K562 (cell line): ENCODE data around the gene ADAMTS1. TPM values are rescaled to one million over a fixed set of nuclear protein-coding genes. Genes with fewer than 3 reads are reported as not detected.

Source experiments
- ATAC-seq: fragments of 200-7000 bp; cut with Tn5 transposase; 3 replicates; pipeline ENCODE4 v1.9.1; 2020; ENCODE audit warnings: moderate library complexity
- BruUV-seq: library from RNA; stranded (reverse); fragments of 400-500 nt; replicated peaks from 2 replicates; lab custom pipeline; 2021; lab: Mats Ljungman, UMichigan
- CTCF ChIA-PET: fragments of 300-600 bp; formaldehyde crosslinking; extraction: SDS; loops from one replicate; lab custom pipeline; 2021; ENCODE audit warnings: low intra/inter-chr PET ratio; lab: Yijun Ruan, JAX
- POLR2A ChIA-PET: fragments of 300-600, 350-650 bp; sonication (Branson Sonifier 250); formaldehyde crosslinking; extraction: SDS; loops from one replicate; lab custom pipeline; 2021; ENCODE audit warnings: antibody characterized with exemption, inconsistent platforms; lab: Yijun Ruan, JAX
- DNase-seq, 4 experiments: peaks; one replicate each; pipeline versions ENCODE4 v3.0.0 to v3.0.0-alpha.2; 2011 to 2018; ENCODE audit warnings: low spot score in 3 of 4, mixed read lengths in 3 of 4; ENCODE audit errors: extremely low read depth in 1 of 4
- FAIRE-seq: peaks from 2 replicates; lab custom pipeline; 2011; peaks lifted over from hg19 to GRCh38; lab: Jason Lieb, UNC
- H2AFZ ChIP-seq: 2 replicates; pipeline ENCODE4 v1.6.0; 2011; ENCODE audit warnings: low read depth, low read length, control low read depth, inconsistent platforms
- H3K27ac ChIP-seq: fragments of 200-600 bp; 3 replicates; pipeline ENCODE4 v1.8.0; 2011; ENCODE audit warnings: low read depth, mild to moderate bottlenecking, control low read depth, inconsistent platforms, low read length, moderate library complexity, mixed read lengths; ENCODE audit errors: extremely low read depth
- H3K27me3 ChIP-seq, 2 experiments: fragments of 300-600 bp in 1 of 2; 2 replicates in 1 of 2; 3 replicates in 1 of 2; pipeline versions ENCODE4 v1.6.0 to v1.8.0; 2011; ENCODE audit warnings: inconsistent platforms in 2 of 2, low read length in 2 of 2, mild to moderate bottlenecking in 1 of 2, mixed read lengths in 1 of 2, moderate library complexity in 1 of 2; ENCODE audit not compliant: control insufficient read depth in 2 of 2, insufficient read depth in 2 of 2
- H3K36me3 ChIP-seq: fragments of 300-600 bp; 3 replicates; pipeline ENCODE4 v1.8.0; 2011; ENCODE audit warnings: mild to moderate bottlenecking, low read length, inconsistent platforms; ENCODE audit not compliant: control insufficient read depth, insufficient read depth
- H3K4me1 ChIP-seq, 2 experiments: fragments of 200-600 bp in 1 of 2; replicated peaks in 1 of 2; 2 replicates in 1 of 2; 3 replicates in 1 of 2; pipeline versions ENCODE4 v1.5.1 to v1.8.0; 2011; ENCODE audit warnings: inconsistent platforms in 2 of 2, low read length in 2 of 2, mild to moderate bottlenecking in 1 of 2, mixed read lengths in 1 of 2, moderate library complexity in 1 of 2; ENCODE audit not compliant: control insufficient read depth in 2 of 2, insufficient read depth in 2 of 2
- H3K4me2 ChIP-seq: 2 replicates; pipeline ENCODE4 v1.6.1; 2011; ENCODE audit warnings: low read length, control low read depth, inconsistent platforms, mixed read lengths; ENCODE audit not compliant: insufficient read depth
- H3K4me3 ChIP-seq: fragments of 200-600 bp; sonication (generic), shearing (Covaris generic); 2 replicates; pipeline ENCODE4 v1.5.1; 2016; ENCODE audit warnings: control low read depth, inconsistent platforms
- H3K79me2 ChIP-seq: fragments of 200-600 bp; 3 replicates; pipeline ENCODE4 v1.8.0; 2011; ENCODE audit warnings: low read length, inconsistent platforms; ENCODE audit not compliant: control insufficient read depth, insufficient read depth
- H3K9ac ChIP-seq, 2 experiments: 2 replicates each; pipeline versions ENCODE4 v1.6.0 to v1.6.1; 2011; ENCODE audit warnings: low read depth in 2 of 2, low read length in 2 of 2, control low read depth in 1 of 2, inconsistent platforms in 1 of 2, mild to moderate bottlenecking in 1 of 2, mixed read lengths in 1 of 2; ENCODE audit not compliant: insufficient read depth in 1 of 2
- H3K9me1 ChIP-seq: one replicate; pipeline ENCODE4 v1.6.0; 2011; ENCODE audit warnings: inconsistent platforms, mild to moderate bottlenecking, low read length, moderate library complexity; ENCODE audit not compliant: control insufficient read depth, insufficient read depth
- H3K9me3 ChIP-seq: replicated peaks from 2 replicates; pipeline ENCODE4 v1.5.1; 2011; ENCODE audit warnings: low read depth, low read length, inconsistent platforms; ENCODE audit not compliant: control insufficient read depth, insufficient read depth
- H4K20me1 ChIP-seq: replicated peaks from 2 replicates; pipeline ENCODE4 v1.6.1; 2011; ENCODE audit warnings: low read length, inconsistent platforms, mixed read lengths; ENCODE audit not compliant: control insufficient read depth, insufficient read depth
- LARP7 ChIP-seq: fragments of 450-650 bp; IDR thresholded peaks from 2 replicates; pipeline ENCODE4 v1.6.1; 2016
- TRIM24 ChIP-seq, 2 experiments: fragments of 450-650 bp; IDR thresholded peaks; 2 replicates each; pipeline ENCODE4 v1.6.1; 2016
- ZNF263 ChIP-seq: sonication (generic); formaldehyde crosslinking; IDR thresholded peaks from 2 replicates; pipeline ENCODE4 v1.8.0; 2022; ENCODE audit warnings: mild to moderate bottlenecking, missing genetic modification reagents, borderline replicate concordance
- ZNF274 ChIP-seq: IDR thresholded peaks from 2 replicates; pipeline ENCODE4 v1.6.1; 2011; ENCODE audit warnings: low read depth, mild to moderate bottlenecking, low read length, moderate library complexity, borderline replicate concordance
- WGBS: fragments of 100-300 bp; shearing (Covaris generic); methylation state at CpG from one replicate; pipeline ENCODE4 v1.1.6; 2016; ENCODE audit warnings: low coverage, mixed read lengths; ENCODE audit not compliant: insufficient coverage; ENCODE audit errors: missing lambda C conversion rate; 5-methylcytosine and 5-hydroxymethylcytosine counted together
- in situ Hi-C: fragments of 300-500 bp; cut with MboI; formaldehyde crosslinking; loops from 4 replicates; pipeline ENCODE4 v1.15.0; 2018; ENCODE audit warnings: inconsistent platforms, mixed read lengths
- intact Hi-C: fragments of 100-400 bp; cut with micrococcal nuclease; formaldehyde crosslinking; loops from 2 replicates; pipeline ENCODE4 v1.14.2; 2022
- polyA plus RNA-seq, 8 experiments: library from polyadenylated mRNA; depleted of rRNA in 4 of 8; stranded (reverse) in 5 of 8; unstranded in 3 of 8; fragments of >200 nt; fragmentation: Nextera tagmentation in 2 of 8; fragmentation: Illumina TruSeq in 1 of 8; extraction: Ambion mirVana in 2 of 8; extraction: Trizol in 1 of 8; gene quantifications; 2 replicates each; pipeline versions ENCODE4 v1.2.1 to v1.2.3, GENCODE V29; 2011 to 2014; ENCODE audit warnings: inconsistent platforms in 1 of 8, missing spikeins in 1 of 8
- total RNA-seq, 7 experiments: library from RNA; depleted of rRNA in 6 of 7; stranded (reverse); fragments of >200 nt in 6 of 7; fragmentation: Illumina TruSeq in 2 of 7; extraction: Trizol in 2 of 7; gene quantifications; 2 replicates each; pipeline versions ENCODE4 v1.2.1 to v1.2.3, GENCODE V29; 2011 to 2021; ENCODE audit warnings: low replicate concordance in 1 of 7
- TF ChIP-seq, protein P1 (sequence below): fragments of 250-450 bp; sonication (Bioruptor Pico); IDR thresholded peaks from 2 replicates; pipeline ENCODE4 v1.4.0; 2020

ADAMTS1 gene
- total and polyA plus RNA-seq, 9 of the 15 experiments (the other 6 are each of a cell fraction or from before 2014, with no cell fraction given) = 0.01 to 0.58 TPM; not detected in 7

DNA sequence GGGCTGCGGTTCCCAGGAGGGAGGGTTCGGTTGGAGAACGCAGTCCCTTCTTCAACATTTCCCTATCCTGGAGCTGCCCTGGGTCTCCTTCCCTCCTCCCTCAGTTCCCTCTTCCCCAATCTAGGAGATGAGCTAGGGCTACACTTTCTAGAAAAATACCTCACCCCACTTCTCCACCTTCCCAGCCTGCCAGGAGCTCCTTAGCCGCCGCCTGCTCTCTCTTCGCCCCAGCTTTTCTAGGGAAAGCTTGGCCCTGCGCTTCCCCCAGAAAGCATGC is 488 bp upstream of the ADAMTS1 start:
- BruUV-seq = no TSS peak
- no peak overlapping the region for H3K4me2 ChIP-seq

More for the DNA sequence above, 488 bp upstream of the ADAMTS1 start:
- ChIA-PET CTCF (no interaction called here), POLR2A (interaction anchor here (0.9 kb wide), 1 partner anchor 1900 kb away, joined by 5 read pairs; no protein-coding TSS in a partner anchor)
- in situ Hi-C loops = loop anchor here (5.0 kb wide), 2 partner anchors 857 to 1902 kb away; no protein-coding TSS in a partner anchor
- no peak overlapping the region for H3K4me3 ChIP-seq
- H3K4me1 ChIP-seq = no peaks in the 10 kb centered on the region; a peak in 1 of 5 replicates
- no peaks in the 10 kb centered on the region for H4K20me1 ChIP-seq
- H3K36me3 ChIP-seq = no peaks in the 10 kb centered on the region
- no peak for DNase-seq
- no peaks in the 10 kb centered on the region for H3K79me2 ChIP-seq
- ATAC-seq = no peak
- TF ChIP-seq LARP7 (no peak), TRIM24 (IDR thresholded peaks at IDR 0.05) (no peak), ZNF274 (no peak), ZNF263 (CRISPR knock-in tag) (no peak)
- TF ChIP-seq, protein P1, sequence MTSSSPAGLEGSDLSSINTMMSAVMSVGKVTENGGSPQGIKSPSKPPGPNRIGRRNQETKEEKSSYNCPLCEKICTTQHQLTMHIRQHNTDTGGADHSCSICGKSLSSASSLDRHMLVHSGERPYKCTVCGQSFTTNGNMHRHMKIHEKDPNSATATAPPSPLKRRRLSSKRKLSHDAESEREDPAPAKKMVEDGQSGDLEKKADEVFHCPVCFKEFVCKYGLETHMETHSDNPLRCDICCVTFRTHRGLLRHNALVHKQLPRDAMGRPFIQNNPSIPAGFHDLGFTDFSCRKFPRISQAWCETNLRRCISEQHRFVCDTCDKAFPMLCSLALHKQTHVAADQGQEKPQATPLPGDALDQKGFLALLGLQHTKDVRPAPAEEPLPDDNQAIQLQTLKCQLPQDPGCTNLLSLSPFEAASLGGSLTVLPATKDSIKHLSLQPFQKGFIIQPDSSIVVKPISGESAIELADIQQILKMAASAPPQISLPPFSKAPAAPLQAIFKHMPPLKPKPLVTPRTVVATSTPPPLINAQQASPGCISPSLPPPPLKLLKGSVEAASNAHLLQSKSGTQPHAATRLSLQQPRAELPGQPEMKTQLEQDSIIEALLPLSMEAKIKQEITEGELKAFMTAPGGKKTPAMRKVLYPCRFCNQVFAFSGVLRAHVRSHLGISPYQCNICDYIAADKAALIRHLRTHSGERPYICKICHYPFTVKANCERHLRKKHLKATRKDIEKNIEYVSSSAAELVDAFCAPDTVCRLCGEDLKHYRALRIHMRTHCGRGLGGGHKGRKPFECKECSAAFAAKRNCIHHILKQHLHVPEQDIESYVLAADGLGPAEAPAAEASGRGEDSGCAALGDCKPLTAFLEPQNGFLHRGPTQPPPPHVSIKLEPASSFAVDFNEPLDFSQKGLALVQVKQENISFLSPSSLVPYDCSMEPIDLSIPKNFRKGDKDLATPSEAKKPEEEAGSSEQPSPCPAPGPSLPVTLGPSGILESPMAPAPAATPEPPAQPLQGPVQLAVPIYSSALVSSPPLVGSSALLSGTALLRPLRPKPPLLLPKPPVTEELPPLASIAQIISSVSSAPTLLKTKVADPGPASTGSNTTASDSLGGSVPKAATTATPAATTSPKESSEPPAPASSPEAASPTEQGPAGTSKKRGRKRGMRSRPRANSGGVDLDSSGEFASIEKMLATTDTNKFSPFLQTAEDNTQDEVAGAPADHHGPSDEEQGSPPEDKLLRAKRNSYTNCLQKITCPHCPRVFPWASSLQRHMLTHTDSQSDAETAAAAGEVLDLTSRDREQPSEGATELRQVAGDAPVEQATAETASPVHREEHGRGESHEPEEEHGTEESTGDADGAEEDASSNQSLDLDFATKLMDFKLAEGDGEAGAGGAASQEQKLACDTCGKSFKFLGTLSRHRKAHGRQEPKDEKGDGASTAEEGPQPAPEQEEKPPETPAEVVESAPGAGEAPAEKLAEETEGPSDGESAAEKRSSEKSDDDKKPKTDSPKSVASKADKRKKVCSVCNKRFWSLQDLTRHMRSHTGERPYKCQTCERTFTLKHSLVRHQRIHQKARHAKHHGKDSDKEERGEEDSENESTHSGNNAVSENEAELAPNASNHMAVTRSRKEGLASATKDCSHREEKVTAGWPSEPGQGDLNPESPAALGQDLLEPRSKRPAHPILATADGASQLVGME (CRISPR knock-in tag) = no peak
- TF ChIP-seq, all 486 proteins: peak for 0
- H3K9me1 ChIP-seq = no peaks in the 10 kb centered on the region
- intact Hi-C loops = loop anchor here (5.0 kb wide), 1 partner anchor 957 kb away; no protein-coding TSS in a partner anchor
- H3K9ac ChIP-seq = no peak overlapping the region
- no peak overlapping the region for H3K27ac ChIP-seq
- 3% methylated on average over 6 of the region's 7 CpGs for WGBS
- no peak overlapping the region for H2AFZ ChIP-seq
- no peaks in the 10 kb centered on the region for H3K9me3 ChIP-seq
- no peak for FAIRE-seq
- no peaks in the 10 kb centered on the region for H3K27me3 ChIP-seq
